PC-3 (cell line): Measurements from ENCODE around the gene MAGI2.

Experiments used
- EZH2 ChIP-seq: fragments of 300-600 bp; sonication (generic); IDR thresholded peaks from one replicate; pipeline ENCODE4 v1.6.1; 2017; ENCODE audit warnings: antibody characterized with exemption, mild to moderate bottlenecking, low read length; ENCODE audit not compliant: unreplicated experiment
- TF ChIP-seq, protein P1 (sequence below): fragments of 300-600 bp; sonication (generic); conservative IDR thresholded peaks from 2 replicates; pipeline ENCODE4 v1.5.1; 2017; ENCODE audit warnings: antibody characterized with exemption, low read depth, mild to moderate bottlenecking, low read length

DNA sequence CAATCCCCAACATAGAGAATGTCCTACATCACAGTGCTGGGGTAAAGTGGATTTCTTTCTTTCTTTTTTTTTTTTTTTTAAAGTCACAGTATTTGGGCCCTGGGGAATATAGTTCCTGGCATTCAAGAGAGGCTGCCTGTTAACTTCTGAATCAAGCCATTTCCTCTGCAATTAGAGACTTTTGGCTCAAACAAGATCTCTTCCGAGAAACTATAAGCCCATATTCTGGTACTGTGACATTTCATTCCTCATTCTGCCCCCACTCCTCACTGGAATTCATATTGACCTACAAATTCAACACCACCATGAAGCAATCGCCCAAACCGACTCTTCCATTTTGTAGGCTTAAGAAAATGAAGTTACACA, 1467.5 kb downstream of the MAGI2 start:
- TF ChIP-seq, protein P1, sequence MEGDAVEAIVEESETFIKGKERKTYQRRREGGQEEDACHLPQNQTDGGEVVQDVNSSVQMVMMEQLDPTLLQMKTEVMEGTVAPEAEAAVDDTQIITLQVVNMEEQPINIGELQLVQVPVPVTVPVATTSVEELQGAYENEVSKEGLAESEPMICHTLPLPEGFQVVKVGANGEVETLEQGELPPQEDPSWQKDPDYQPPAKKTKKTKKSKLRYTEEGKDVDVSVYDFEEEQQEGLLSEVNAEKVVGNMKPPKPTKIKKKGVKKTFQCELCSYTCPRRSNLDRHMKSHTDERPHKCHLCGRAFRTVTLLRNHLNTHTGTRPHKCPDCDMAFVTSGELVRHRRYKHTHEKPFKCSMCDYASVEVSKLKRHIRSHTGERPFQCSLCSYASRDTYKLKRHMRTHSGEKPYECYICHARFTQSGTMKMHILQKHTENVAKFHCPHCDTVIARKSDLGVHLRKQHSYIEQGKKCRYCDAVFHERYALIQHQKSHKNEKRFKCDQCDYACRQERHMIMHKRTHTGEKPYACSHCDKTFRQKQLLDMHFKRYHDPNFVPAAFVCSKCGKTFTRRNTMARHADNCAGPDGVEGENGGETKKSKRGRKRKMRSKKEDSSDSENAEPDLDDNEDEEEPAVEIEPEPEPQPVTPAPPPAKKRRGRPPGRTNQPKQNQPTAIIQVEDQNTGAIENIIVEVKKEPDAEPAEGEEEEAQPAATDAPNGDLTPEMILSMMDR: no peak
- no peak for TF ChIP-seq EZH2
